Jurkat, Clone E6-1 (cell line): ENCODE data around the gene MAML2.

Experiments used
- DNase-seq: peaks from one replicate; pipeline ENCODE4 v3.0.0-alpha.2; 2011; ENCODE audit warnings: low read depth, low spot score
- H3K4me3 ChIP-seq: 2 replicates; pipeline ENCODE4 v1.5.1; 2011; ENCODE audit warnings: mild to moderate bottlenecking, low read length, control low read depth, moderate library complexity

The MAML2 gene

GRCh38 chr11:96322775-96323641 is 20.0 kb downstream of the MAML2 start:
- no peak overlapping the region for H3K4me3 ChIP-seq
- no peak for DNase-seq

- H3K4me3 ChIP-seq = no peak overlapping the region
- no peak for DNase-seq
Measured at GRCh38 chr11:96321091-96321490, 21.9 kb downstream of the MAML2 start.

DNA sequence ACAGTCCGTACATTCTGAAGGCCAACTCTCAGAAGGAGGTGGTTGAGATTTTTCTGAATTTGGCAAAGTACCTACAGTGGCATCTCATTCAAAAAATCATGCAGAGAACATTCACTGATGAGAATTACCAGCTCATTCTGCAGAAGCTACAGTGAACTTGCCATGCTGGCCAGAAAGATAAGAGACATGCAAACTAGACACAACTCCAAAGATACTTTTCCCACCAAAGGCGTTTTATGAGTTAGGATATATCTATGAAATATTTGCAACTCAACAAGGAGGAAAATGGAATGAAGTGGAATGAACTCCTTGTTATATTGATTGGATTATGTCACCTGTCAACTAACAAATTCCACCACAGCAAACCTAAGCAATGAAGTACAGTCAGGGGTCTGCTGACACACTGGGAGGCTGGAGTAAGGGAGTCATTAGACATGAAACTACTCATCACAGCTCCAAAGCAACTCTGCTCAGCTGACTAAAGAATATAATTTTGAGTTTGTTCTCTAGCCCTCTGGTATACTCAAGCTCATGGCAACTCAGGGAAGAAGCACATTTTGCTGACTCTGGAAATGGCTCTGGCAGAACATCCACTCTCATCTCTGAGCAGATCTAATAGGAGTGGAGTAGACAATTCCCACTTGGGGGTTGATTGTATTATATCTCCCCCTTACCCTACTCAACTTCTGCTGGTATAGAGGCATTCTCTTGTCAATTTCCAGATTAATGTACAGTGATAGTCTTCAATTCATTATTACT is 22.9 kb downstream of the MAML2 start:
- no peak overlapping the region for H3K4me3 ChIP-seq
- no peak for DNase-seq

- no peak overlapping the region for H3K4me3 ChIP-seq
- DNase-seq = no peak
Measured at GRCh38 chr11:96318850-96319249, 24.1 kb downstream of the MAML2 start.

- no peak overlapping the region for H3K4me3 ChIP-seq
- no peak for DNase-seq
Measured at GRCh38 chr11:96318399-96318798, 24.6 kb downstream of the MAML2 start.

DNA sequence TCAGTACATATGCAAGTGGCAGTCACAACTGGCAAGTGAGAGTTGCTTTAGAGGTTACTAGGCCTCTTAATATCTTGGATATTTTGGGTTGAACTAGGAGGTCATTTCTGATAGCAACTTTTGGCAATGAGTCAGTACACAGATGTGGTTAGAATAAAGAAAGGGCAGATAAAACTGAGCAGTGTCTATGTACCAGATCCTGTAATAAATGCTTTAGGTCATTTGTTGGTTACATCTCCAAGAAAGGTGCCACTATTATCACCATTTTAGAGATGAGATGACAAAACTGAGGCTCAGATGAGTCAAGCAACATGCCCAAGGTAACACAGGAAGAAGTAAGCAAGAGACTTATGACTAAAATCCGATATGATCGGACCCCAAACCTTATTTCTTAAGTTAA is 25.0 kb downstream of the MAML2 start:
- DNase-seq = no peak
- H3K4me3 ChIP-seq = no peak overlapping the region

DNA sequence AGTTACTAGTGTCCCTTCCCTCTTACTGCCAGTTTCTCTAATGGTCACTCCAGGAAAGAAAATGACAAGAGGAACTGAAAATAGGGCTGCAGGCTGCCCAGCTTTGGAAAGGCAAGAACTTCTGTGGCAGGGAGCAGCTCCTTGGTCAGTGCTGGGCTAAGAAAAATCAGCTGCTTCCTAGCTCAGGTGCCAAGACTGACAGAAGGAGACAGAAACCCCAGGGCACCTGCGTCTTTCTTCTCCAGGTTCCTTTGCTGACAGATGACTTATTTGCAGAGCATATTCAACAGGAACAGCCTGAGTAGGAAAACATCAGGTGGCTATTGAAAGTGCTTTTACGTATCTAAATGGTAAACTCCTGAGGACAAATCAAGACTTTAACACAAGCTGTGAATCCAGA is 25.4 kb downstream of the MAML2 start:
- no peak for DNase-seq
- no peak overlapping the region for H3K4me3 ChIP-seq

- no peak for DNase-seq
- H3K4me3 ChIP-seq = no peak overlapping the region
Measured at GRCh38 chr11:96316869-96317268, 26.1 kb downstream of the MAML2 start.

DNA sequence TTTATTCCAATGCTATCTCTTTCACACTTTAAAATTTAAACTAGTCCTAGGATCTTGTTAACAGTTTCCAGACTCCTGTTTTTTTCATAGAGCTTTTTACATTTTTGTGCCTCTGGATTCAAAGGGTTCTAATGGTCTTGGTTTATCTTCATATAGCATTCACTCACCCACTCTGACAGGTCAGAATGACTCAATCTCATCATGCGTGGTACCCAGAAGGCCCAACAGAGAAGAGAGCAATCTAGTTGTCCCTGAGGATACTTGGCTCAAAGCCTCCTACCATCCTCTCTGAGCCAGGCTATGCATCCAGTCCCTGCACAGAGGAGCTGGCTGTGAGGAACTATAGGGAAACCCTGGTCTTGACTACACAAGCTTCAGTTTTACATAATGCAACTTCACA is 27.5 kb downstream of the MAML2 start:
- no peak for DNase-seq
- no peak overlapping the region for H3K4me3 ChIP-seq

- DNase-seq = no peak
- no peak overlapping the region for H3K4me3 ChIP-seq
Measured at GRCh38 chr11:96314326-96315020, 28.5 kb downstream of the MAML2 start.

- no peak for DNase-seq
- no peak overlapping the region for H3K4me3 ChIP-seq
Measured at GRCh38 chr11:96313163-96313562, 29.8 kb downstream of the MAML2 start.

GRCh38 chr11:96311120-96311568 is 31.9 kb downstream of the MAML2 start:
- H3K4me3 ChIP-seq = no peak overlapping the region
- DNase-seq = no peak

GRCh38 chr11:96310236-96310635 is 32.8 kb downstream of the MAML2 start:
- H3K4me3 ChIP-seq = no peak overlapping the region
- no peak for DNase-seq

DNA sequence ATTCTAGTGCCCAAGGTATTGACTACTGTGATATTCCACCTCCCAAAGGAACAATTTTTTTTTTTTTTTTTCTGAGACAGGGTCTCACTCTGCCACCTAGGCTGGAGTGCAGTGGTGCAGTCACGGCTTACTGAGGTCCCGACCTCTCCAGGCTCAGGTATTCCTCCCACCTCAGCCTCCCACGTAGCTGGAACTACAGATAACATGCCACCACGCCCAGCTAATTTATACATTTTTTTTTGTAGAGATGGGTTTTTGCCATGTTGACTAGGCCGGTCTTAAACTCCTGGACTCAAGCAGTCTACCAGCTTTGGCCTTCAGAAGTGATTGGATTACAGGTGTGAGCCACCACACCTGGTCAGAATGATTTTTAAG is 33.4 kb downstream of the MAML2 start:
- DNase-seq = no peak
- H3K4me3 ChIP-seq = no peak overlapping the region

- H3K4me3 ChIP-seq = no peak overlapping the region
- no peak for DNase-seq
Measured at GRCh38 chr11:96309016-96309642, 33.9 kb downstream of the MAML2 start.

DNA sequence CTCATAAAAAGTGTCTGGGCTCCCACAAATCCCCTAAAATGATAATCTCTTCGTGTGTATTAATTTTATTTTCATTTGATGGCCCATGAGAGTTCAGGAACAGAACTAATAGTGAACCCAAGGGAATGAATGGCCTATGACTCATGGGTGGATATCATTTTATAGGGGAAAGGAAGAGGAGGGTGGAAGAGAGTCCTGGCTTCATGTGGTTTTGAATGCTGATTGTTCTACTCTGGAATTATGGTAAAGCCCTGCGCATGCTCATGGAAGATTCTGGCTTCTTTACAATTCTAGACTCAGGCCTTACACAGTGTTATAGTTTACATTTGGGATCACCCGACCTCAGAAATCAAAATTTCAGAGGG is 35.2 kb downstream of the MAML2 start:
- no peak for DNase-seq
- H3K4me3 ChIP-seq = no peak overlapping the region

GRCh38 chr11:96306933-96307775 is 35.8 kb downstream of the MAML2 start:
- no peak overlapping the region for H3K4me3 ChIP-seq
- DNase-seq = no peak

- DNase-seq = no peak
- no peak overlapping the region for H3K4me3 ChIP-seq
Measured at GRCh38 chr11:96306600-96306932, 36.4 kb downstream of the MAML2 start.

GRCh38 chr11:96306071-96306470 is 36.9 kb downstream of the MAML2 start:
- no peak for DNase-seq
- H3K4me3 ChIP-seq = no peak overlapping the region
